HG03521 (cell line): ENCODE results near the gene TTC7B.

ENCODE experiments used
- ATAC-seq: cut with Tn5 transposase; IDR thresholded peaks from one replicate; pipeline ENCODE4 v1.9.1; 2021; ENCODE audit warnings: mild to moderate bottlenecking, moderate library complexity; ENCODE audit not compliant: unreplicated experiment

Gene TTC7B

DNA sequence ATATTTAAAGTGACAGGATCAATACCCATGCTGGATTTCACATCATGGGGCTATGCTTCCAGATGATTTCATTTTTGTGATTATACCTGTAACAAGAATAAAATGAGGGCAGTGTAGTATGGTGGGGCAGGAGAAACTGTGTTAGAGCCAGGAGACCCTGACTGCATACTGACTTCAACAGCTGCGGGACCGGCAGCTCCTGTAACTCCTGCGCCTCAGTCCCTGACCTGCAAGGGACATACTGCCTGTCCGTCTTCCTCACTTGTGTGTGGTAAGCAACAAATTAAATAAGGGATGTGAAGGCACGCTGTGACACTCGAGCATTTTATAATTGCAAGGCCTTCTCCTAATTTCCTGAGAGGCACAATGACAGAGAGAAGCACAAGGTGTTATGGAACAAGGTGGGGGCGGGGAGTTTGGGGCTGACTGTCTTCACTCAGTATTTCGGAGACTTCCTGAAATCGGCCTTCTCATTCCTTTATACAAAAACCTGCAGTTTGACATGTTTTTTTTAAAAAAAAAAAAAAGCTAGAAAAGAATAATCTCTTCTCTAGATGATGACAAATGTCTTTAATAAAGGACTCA is 164.2 kb downstream of the TTC7B start:
- ATAC-seq = no peak

DNA sequence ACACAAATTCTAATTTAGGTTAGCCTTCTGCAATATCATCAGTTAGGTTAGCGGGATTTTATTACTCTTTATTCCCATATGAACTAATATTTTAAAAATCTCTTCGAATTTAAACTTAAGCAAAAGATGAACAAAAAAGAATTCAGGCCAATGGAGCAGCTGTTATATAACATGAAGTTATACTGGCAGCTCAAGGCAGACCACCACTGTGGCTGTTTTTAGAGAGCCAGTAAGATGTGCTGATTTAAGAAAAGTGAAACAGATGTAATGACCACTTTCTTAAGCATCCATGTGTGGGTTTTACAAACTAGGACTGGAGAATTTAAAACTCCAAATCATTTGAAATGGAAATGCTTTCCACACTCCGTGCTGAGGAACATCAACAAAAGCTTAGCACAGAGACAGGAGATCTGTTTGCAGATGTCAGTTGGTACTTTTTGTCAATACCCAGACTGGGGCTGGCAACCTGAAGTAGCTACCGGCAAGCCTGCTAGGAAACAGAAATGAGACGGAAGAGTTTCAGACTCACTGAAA is 164.9 kb downstream of the TTC7B start:
- ATAC-seq = no peak

DNA sequence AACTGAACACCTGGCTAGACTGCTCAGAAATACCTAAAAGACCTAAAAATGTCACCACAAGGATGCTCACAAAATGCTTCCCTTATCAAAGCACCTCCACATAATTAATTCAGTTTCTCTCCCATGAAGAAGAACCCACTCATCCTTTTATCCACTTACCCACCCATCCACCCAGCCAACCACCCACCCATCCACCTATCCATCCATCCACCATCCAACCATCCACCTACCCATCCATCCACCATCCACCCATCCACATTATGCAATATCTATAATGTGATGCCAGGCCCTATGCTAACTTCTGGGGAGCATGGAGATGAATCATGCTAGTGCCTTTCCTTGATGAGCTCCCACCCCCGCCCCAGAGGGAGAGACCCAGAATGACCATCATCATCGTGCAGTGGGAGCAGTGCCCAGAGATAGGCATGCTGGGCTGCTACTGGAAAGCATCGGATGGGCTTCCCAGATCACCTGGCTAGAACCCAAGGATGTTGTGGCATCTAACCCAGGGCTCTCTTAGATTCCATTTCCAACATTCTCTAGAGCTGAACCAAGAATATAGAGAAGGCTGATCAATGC is 166.6 kb downstream of the TTC7B start:
- no peak for ATAC-seq

GRCh38 chr14:90649083-90649482 is 167.1 kb downstream of the TTC7B start:
- no peak for ATAC-seq

- no peak for ATAC-seq
These were observed 167.8 kb downstream of the TTC7B start for GRCh38 chr14:90648421-90648820.

GRCh38 chr14:90647473-90648005 is 168.7 kb downstream of the TTC7B start:
- ATAC-seq = no peak

- ATAC-seq = no peak
These were observed 170.3 kb downstream of the TTC7B start for GRCh38 chr14:90645842-90646443.

DNA sequence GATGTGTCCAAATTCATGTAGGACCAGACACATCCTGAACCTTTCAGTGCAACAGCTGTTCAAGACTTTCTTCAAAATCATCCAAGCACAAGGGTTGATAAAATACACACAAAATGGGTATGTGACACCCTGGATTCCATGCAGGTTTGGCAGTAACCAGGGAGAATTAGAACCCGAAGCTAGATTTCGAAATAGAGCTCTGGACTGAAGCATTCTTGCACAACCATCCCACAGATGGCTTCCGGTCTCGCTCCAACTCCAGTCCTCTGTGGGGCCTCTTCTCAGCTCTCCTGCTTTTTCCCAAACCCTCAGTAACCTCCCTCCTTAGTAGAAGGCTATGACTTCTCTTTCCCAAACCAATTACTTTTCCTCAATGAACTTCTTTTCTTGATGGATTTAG is 171.3 kb downstream of the TTC7B start:
- ATAC-seq = no peak

DNA sequence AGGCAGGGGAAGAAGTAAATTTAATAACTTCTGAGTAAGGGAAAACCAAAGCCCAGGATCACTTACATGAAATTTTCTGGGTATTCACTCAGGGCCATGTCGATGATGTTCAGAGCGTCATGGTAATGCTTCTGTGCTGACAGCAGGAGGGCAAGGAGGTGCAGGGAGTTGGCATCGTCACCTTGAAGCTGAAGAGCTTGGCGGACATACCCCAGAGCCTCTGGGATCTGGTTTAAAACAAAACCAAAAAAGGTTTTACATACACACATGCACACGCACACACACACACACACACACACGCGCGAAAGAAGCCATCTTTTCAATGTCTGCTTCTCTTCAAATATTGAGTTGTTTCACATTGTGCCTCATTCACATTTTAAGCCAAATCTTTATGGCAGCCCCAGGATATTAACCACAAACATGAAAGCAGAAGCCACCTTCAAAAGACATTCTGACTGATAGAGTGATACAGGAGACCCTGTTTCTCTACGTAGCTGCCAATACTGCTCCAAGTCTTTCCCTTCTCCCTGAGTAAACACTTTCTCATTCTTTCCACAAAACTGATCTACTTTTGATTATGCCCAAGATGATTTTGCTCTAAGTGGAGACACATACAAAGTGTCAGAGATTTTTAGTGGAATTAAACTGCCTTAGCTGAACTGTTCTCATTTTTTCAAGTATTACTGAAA is 172.1 kb downstream of the TTC7B start:
- no peak for ATAC-seq

- no peak for ATAC-seq
These were observed 173.9 kb downstream of the TTC7B start for GRCh38 chr14:90642244-90642717.

- no peak for ATAC-seq
These were observed 174.5 kb downstream of the TTC7B start for GRCh38 chr14:90641615-90642243.

DNA sequence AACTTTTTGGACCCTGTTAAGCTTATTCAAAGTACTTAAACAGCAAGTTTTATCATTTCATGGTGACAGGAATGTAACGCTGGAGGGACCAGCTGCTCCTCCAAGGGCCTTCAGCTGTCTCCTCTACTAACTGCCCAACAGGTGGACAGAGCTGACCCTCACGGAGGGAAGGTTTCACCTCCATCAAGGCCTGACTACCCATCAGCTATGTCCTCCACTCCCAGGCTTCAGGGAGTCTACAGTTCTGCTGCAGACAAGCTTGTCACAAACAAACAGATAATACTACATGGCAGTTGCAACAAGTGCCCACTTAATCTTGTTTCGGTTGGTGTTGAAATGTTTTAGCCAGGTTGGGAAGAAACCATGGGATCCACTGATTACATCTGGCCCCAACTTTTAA is 175.1 kb downstream of the TTC7B start:
- no peak for ATAC-seq

GRCh38 chr14:90639641-90640040 is 176.6 kb downstream of the TTC7B start:
- no peak for ATAC-seq

DNA sequence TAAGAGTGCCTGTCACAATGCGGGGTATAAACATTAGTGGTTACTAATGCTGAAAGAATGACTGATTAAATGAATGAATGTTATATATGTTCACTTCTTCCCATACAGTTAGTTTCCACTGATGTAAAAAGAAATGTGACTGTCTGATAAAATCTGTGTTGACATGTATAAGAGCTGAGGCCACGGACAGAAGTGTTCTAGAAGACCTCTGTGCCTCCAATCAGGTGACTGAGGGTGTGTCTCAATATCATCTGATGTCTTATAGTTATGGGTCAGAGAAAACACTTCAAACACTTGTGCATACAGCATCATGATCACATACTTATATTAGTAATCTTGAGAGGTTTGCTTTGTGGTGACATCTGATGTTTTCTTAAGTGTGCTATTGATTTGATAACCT is 183.4 kb downstream of the TTC7B start:
- no peak for ATAC-seq

DNA sequence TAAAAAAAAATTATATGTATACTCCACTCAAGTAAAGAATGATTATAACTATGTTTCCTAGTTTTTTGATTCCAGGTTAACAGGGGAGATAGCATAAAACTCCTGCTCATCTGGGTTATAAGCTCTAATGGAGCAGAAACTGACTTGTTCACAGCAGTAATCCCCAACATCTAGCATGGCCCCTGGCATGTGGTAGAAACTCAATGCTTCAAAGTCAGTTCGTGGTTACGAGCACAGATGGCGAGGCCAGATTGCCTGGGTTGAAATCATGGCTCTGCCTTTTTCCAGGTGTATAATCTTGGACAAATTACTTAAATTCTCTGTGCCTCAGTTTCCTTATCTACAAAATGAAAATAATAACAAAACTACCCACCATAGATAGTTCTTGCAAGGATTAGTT is 183.8 kb downstream of the TTC7B start:
- ATAC-seq = no peak

DNA sequence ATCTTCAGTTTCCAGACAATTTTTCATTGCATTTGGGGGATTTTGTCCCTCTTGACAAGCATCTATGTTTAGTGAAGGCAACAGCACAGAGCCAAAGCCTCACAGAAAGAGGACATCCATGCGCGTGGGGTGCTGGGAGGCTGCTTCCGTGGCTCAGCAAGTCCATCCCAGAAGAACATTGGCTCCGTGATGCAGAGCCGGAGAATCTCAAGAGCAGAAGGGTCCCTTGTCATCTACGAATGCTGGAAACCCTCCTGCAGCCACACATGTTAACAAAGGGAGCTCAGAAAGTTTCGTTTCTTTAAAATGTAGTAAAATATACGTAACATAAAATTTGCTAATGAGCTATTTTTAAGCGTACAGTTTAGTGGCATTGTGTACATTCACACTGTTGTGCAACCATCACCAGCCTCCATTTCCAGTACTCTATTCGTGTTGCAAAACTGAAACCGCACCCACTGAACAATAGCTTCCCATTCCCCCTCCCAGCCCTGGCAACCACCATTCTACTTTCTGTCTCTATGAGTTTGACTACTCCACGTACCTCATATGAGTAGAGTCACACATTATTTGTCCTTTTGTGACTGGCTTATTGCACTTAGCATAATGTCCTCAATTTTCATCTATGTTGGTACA is 185.9 kb downstream of the TTC7B start:
- ATAC-seq = no peak

GRCh38 chr14:90629471-90629870 is 186.8 kb downstream of the TTC7B start:
- no peak for ATAC-seq

DNA sequence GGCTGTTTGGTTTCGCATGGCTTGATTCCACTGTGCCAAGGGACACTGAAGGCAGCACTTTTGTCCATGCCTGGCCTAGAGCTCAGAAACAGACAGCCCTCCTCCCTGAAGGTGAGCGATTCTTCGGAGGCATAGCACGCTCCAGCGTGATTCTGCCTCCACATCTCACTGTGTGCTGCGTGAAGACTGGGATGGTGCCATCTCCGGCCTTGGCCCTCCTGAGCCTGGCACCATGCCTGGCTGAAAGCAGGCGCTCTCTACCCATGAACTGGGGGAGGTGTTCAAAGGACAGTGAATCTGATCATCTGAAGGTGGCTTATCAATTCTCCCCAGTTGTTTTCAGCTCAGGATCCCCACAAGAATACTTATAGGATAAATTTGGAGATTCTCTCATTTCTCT is 187.4 kb downstream of the TTC7B start:
- ATAC-seq = no peak

GRCh38 chr14:90627478-90627877 is 188.8 kb downstream of the TTC7B start:
- ATAC-seq = no peak

DNA sequence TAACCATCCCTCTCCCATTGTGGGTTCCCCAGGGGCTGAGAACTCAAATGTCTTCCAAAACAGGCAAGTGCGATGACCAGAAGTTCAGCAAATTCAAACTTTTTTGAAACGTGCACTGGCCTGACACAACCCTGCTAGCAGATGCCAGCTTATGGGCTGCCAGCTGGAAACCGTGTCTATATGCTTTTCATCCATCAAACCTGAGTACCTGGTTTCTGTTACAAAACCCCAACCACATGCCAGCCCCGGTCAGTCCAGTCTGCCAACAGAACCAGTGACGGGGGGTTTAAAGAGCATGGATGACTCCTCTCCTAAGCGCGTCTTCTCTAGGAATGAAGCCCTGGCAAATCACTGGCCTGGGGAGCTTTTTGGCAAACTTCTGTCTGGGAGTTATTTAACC is 189.7 kb downstream of the TTC7B start:
- no peak for ATAC-seq

- no peak for ATAC-seq
These were observed 190.8 kb downstream of the TTC7B start for GRCh38 chr14:90625445-90625844.
